ENCODE measurements around the gene SRP14.
"Not testable (repeated sequence)": the region's sequence is repeated elsewhere in the genome, so short reads cannot be mapped to it uniquely, and the experiment has no call there.

The SRP14 gene, protein sequence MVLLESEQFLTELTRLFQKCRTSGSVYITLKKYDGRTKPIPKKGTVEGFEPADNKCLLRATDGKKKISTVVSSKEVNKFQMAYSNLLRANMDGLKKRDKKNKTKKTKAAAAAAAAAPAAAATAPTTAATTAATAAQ

DNA sequence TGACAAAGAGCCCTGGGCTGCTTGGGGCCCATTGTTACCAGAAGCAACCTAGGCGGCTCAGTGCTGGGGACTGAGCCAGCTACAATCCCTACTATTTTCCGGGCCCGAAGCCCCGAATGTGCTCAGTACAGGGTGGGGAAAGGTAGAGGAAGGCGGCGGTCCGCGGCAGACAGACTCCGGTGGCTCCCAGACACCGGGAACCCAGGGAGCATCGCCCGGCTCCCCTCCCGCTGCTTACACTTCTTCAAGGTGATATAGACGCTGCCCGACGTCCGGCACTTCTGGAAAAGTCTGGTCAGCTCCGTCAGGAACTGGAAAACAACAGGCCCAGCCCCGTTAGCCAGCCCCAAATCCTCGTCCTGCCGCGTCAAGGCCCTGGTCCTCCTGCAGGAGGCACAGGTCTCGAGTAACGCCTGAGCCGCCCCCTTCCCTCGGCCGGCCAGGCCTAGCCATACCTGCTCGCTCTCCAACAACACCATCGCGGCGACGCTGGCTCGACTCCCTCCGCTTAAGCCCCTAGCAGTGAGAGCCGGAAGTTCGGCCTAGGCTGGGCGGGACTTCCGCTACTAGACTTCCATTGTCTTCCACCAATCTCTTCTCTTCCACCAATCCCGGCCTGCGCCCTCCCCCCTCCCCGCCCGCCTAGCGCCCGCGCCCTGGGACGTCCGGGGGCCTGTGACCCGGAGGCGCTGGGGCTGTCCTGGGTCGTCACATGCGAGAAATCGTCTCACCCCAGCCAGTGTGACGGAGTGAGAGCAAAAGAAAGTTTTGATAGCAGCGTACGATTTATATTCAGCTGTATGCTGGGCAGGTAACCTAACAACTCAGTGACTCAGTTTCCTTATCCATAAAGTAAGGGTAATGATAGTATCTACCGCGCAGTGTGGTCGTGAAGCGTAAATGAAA is at the start of gene SRP14:
TSS of gene SRP14 (minus strand) at position 544 of the 906 bp plus-strand sequence. CDS start at position 479, 65 bp downstream.
- H3K9me3 ChIP-seq, result no peaks in the 10 kb centered on the region
- H3K36me3 ChIP-seq (replicated peaks), result peaks cover 40% of the 10 kb centered on the region
- peak; percentile 91 to 97 for DNase-seq (ENCODE audit: low spot score in 2 of 2)
- H3K4me3 ChIP-seq, result peak within 1 kb of the TSS; percentile 80
- in situ Hi-C loops (cut with MboI; ENCODE audit: low sequenced_read_pairs), result no loop called here
- H3K4me1 ChIP-seq, result peaks cover 5% of the 10 kb centered on the region
- H3K27me3 ChIP-seq (ENCODE audit: low read depth), result no peaks in the 10 kb centered on the region

DNA sequence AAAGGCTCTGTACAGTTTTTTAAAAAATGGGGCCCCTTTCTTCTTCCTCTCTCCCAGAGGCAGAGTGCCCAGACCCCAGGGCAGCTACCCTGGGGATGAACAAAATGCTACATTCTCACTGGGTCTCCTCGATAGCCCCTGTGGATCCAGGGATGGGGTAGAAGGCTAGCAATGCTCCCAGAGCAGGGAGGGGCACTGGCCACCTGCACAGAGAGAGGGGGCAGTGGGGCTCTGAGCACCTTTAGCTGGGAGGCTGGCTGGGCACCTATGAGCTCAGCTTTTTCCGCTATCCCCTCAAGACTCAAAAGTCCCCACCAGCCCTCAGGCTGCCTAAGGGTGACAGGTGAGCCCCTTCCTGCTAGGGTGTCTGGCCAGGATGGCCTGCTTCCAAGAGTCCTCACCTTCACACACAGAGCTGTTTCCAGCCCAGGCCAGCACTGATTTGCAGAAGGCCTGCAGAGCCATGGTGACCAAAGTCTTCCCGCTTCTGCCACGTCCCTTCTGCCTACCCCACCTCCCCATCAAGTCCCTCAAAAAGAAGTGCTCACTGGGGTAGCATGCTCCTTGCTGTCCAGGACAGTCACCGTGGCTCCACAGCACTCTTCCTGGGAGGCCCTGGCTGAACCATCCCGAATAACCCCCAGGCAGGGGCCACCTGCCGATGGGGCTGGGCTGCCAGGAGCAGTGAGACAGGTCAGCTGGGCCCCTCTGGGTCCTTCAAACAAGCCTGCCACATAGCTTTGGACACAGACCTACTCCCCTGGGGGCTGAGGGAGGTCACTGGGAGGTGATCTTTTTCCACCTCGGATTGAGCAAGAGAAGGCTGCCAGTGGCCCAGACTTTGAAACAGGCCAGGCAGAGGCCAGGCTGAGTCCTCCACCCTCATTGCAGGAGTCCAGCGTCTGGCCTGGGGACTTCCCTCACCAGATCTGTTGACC is 49.3 kb upstream of the SRP14 start:
- in situ Hi-C loops (cut with MboI; ENCODE audit: low sequenced_read_pairs), result no loop called here
- no peaks in the 10 kb centered on the region for H3K9me3 ChIP-seq
- H3K4me3 ChIP-seq, result no peak overlapping the region
- no peaks in the 10 kb centered on the region for H3K36me3 ChIP-seq (replicated peaks)
- H3K27me3 ChIP-seq (ENCODE audit: low read depth), result no peaks in the 10 kb centered on the region
- peaks cover 58% of the 10 kb centered on the region for H3K4me1 ChIP-seq
- DNase-seq (ENCODE audit: low spot score in 2 of 2), result peak in 1 of 2 experiments; percentile 33

DNA sequence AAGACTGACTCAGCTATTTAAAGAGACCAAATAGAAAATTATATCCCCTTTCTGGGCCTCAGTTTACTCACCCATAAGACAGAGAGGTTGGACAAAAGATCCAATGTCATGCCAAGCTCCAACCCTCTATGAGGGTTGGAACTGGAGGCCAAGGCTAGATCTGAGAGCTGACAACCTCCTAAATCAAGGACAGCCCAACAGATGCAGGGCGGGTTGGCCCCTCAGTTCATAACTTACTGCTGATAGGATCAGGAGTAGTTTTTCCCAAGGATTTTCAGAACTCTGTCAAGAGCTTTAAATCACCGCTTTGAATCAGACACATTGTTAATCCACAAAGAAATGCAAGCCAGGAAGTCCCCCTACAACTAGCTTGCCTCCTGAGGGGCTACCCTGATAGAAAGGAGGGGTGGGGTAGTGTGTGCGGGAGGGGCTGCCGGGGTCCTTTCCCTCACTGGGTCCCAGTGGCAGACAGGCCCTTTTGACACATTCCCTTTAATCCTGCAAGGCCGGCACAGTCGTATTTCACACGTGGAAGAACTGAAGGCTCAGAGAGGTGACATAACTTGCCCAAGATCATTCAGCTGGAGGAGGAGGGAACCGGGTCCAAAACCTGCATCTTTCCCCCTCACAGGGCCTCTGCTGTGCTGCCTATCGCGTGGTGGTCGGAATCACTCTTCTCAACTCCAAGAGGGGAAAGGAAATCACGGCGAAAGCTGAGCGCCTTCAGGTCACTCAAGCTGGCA is 48.3 kb upstream of the SRP14 start:
- Histone ChIP-seq H3K4me3 (no peak overlapping the region), H3K27me3 (ENCODE audit: low read depth) (no peaks in the 10 kb centered on the region), H3K36me3 (replicated peaks) (no peaks in the 10 kb centered on the region), H3K9me3 (no peaks in the 10 kb centered on the region), H3K4me1 (peaks cover 49% of the 10 kb centered on the region)
- peak in 1 of 2 experiments; percentile 36 for DNase-seq (ENCODE audit: low spot score in 2 of 2)
- in situ Hi-C loops (cut with MboI; ENCODE audit: low sequenced_read_pairs), result no loop called here

DNA sequence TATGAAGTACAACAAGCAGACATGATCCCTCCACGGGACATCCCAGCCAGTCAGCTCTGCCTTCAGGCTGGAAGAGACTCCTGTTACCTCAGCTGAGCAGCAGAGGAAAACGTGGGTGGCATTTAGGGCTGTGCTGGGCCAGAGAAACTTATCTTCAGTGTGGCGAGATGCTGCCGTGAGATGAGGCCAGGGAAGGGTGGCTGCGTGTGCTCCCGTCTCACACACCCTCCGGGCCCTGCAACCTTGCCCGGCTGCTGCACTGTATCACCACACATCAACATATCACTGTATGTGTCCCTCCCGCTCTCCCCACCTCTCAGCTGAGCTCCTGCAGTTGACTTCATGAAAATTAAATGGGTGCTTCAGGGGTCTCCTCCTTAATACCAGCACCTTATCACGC is 46.3 kb upstream of the SRP14 start:
- peaks cover 52% of the 10 kb centered on the region for H3K4me1 ChIP-seq
- in situ Hi-C loops (cut with MboI; ENCODE audit: low sequenced_read_pairs), result no loop called here
- H3K4me3 ChIP-seq, result no peak overlapping the region
- H3K9me3 ChIP-seq, result no peaks in the 10 kb centered on the region
- no peak for DNase-seq (ENCODE audit: low spot score in 2 of 2)
- H3K27me3 ChIP-seq (ENCODE audit: low read depth), result no peaks in the 10 kb centered on the region
- H3K36me3 ChIP-seq (replicated peaks), result no peaks in the 10 kb centered on the region

DNA sequence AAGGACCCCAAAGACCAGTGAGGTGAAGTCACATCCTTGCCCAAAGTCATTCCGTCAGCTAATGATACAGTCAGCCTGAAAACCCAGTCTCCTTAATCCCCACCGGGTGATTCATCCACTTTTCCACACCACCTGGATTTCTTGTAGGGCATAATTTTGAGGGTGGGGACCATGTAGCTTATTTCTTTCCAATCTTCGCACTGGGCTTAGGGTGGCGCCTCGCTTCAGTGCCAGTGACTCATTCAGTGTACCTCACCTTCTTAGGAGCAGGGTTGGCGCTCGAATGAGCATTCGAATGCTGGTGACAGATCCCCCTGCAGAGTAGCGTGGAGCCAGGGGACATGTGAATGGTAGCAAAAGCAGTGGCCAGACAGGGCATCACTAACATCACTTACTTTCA is 45.7 kb upstream of the SRP14 start:
- DNase-seq (ENCODE audit: low spot score in 2 of 2), result no peak
- Histone ChIP-seq H3K27me3 (ENCODE audit: low read depth) (no peaks in the 10 kb centered on the region), H3K36me3 (replicated peaks) (no peaks in the 10 kb centered on the region), H3K9me3 (no peaks in the 10 kb centered on the region), H3K4me1 (peaks cover 49% of the 10 kb centered on the region), H3K4me3 (no peak overlapping the region)
- in situ Hi-C loops (cut with MboI; ENCODE audit: low sequenced_read_pairs), result no loop called here

DNA sequence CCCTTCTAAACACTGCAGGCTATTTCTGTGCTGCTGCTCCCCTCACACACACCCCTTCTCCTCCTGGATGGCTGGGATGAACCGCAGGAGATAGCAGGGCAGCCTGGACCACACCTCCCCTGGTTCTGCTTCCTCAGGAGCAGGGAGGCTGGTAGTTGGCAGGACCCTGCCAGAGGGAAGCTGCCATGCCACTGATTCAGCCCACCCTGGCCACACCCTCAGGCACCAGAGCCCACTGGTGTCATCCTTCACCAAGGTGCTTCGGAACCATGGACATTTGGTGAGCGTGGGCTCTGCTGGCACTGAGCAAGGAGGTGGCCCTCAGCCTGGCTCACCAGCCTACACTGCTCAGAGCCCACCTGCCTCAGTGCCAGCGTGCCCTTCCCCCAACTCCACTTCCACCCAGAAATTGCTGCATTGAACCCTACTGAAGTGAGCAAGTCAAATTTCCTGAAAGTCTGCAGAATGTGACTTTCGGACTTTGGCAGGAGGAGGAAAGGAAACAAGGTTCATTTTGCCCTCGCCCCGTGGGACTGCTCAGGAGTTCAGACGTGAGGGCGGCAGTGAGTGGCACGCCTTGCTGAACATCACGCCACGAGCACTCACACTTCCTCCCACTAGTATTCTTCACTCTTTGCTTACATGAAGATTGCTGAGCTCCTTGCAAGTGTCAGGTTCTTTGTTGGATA is 43.4 kb upstream of the SRP14 start:
- no peak for DNase-seq (ENCODE audit: low spot score in 2 of 2)
- peaks cover 41% of the 10 kb centered on the region for H3K4me1 ChIP-seq
- in situ Hi-C loops (cut with MboI; ENCODE audit: low sequenced_read_pairs), result no loop called here
- no peaks in the 10 kb centered on the region for H3K36me3 ChIP-seq (replicated peaks)
- H3K9me3 ChIP-seq, result no peaks in the 10 kb centered on the region
- H3K4me3 ChIP-seq, result no peak overlapping the region
- no peaks in the 10 kb centered on the region for H3K27me3 ChIP-seq (ENCODE audit: low read depth)

DNA sequence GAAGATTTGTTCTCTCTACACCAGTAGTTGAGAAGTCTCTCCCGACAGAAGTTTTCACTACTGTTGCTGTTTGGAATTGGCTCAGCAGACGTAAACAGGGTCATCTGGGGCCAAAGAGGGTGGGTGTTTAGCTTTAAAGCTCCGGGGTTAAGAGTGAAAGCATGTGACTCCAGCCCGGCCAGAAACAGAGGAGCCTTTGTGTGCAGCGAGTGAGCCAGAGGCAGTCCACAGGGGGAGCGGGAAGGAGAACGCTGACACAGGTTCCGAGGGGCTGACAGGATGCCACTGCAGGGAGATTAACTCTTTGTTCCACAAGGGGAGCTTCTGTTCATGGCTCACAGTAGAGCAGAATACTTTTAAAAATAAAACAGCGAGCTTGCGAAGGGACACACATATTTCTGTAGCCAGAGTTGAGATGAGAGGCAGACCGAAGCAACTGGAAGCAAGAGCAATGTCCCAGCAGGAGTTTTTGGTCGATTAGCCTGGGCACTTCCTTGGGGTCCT is 42.8 kb upstream of the SRP14 start:
- peaks cover 35% of the 10 kb centered on the region for H3K4me1 ChIP-seq
- H3K9me3 ChIP-seq, result no peaks in the 10 kb centered on the region
- peak; percentile 81 to 87 for DNase-seq (ENCODE audit: low spot score in 2 of 2)
- no peak overlapping the region for H3K4me3 ChIP-seq
- no peaks in the 10 kb centered on the region for H3K36me3 ChIP-seq (replicated peaks)
- H3K27me3 ChIP-seq (ENCODE audit: low read depth), result no peaks in the 10 kb centered on the region
- in situ Hi-C loops (cut with MboI; ENCODE audit: low sequenced_read_pairs), result no loop called here

DNA sequence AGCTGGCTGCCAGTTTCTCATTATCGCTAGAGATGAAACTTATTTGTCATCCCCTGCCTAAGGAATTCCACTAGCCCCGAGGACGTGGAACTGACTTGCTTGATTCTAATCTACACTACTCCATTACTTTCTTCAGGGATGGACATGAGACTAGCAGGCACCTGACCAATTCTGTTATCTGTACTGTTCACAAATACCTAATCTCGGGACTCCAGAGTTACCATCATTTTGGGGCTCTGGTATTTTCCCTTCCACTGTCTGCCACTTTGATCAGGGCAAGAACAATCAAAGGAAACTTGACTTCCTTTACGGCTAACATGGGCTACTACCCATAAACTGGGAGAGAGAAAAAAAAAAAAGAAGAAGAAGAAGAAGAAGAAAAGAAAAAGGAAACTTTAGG is 41.9 kb upstream of the SRP14 start:
- no peak for DNase-seq (ENCODE audit: low spot score in 2 of 2)
- in situ Hi-C loops (cut with MboI; ENCODE audit: low sequenced_read_pairs), result no loop called here
- Histone ChIP-seq H3K4me1 (peaks cover 33% of the 10 kb centered on the region), H3K36me3 (replicated peaks) (no peaks in the 10 kb centered on the region), H3K27me3 (ENCODE audit: low read depth) (no peaks in the 10 kb centered on the region), H3K9me3 (no peaks in the 10 kb centered on the region), H3K4me3 (no peak overlapping the region)

DNA sequence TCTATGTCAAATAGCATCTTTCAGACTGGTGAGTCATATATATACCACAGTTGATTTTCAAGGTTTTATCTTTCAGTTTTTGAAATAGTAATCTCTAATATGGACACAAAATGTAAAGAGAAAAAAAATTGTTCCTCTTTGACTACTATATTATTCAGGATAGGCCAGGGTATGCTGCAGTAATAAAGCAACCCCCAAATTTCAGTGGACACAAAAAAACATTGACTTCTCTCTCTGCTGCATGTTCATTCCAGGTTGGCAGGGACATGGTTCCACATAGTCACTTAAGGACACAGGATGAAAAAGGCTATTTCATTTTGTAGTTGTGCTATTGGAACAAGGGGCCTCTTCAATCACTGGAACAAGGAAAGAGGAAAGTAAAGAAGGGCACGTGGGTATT is 41.1 kb upstream of the SRP14 start:
- in situ Hi-C loops (cut with MboI; ENCODE audit: low sequenced_read_pairs), result no loop called here
- DNase-seq (ENCODE audit: low spot score in 2 of 2), result no peak
- H3K9me3 ChIP-seq, result no peaks in the 10 kb centered on the region
- H3K4me3 ChIP-seq, result no peak overlapping the region
- no peaks in the 10 kb centered on the region for H3K27me3 ChIP-seq (ENCODE audit: low read depth)
- no peaks in the 10 kb centered on the region for H3K36me3 ChIP-seq (replicated peaks)
- H3K4me1 ChIP-seq, result peaks cover 33% of the 10 kb centered on the region

DNA sequence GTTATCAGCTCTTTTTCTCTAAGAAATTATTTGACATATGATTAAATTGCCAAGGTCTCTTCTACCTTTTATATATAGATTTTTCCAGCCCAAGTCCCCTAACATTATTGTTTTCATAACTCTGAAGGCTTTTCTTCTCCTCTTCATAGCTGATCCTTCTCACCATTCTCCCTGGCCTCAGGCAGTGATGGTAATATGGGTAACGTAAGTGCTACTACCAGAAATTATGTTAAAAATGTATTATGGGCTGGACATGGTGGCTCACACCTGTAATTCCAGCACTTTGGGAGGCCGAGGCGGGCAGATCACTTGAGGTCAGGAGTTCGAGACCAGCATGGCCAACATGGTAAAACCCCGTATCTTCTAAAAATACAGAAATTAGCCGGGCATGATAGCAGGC is 40.5 kb upstream of the SRP14 start:
- in situ Hi-C loops (cut with MboI; ENCODE audit: low sequenced_read_pairs), result no loop called here
- no peak for DNase-seq (ENCODE audit: low spot score in 2 of 2)
- H3K27me3 ChIP-seq (ENCODE audit: low read depth), result no peaks in the 10 kb centered on the region
- H3K9me3 ChIP-seq, result no peaks in the 10 kb centered on the region
- H3K4me3 ChIP-seq, result no peak overlapping the region
- H3K36me3 ChIP-seq (replicated peaks), result no peaks in the 10 kb centered on the region
- peaks cover 33% of the 10 kb centered on the region for H3K4me1 ChIP-seq

DNA sequence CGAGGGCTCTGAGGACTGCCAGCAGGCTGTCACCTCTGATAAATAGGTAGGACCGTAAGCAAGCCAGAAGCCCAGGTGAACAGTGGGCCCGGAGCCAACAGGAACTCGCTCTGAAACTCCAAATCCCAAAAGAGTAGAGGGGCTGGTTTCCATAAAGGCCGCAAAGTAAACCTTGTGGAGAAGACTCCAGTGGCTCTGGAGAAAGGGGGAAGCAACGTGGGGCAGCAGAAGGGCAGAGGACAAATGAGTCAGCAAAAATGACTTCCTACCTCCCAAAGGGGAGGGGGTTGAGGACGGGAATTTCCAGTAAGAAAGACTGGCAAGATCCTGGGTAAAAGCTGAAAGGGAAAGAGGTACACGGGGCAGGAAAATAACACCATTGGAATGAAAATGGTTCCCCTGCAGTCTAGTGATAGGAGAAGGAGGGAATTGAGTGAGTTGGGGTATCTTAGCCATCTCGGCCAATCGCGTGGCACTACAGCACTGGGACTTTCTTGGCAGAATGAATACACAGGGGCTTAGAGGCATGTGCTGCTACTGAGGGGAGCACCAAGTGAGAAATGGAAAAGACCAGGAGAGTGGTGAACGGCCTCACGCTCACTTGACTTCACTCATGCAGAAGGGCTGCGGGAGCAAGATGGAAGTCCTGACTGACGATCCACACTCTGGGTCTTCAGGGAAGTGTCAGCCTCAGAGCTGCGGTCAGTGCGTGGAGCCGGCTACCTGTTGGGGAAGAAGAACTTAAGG is 36.5 kb upstream of the SRP14 start:
- H3K36me3 ChIP-seq (replicated peaks), result no peaks in the 10 kb centered on the region
- H3K4me3 ChIP-seq, result no peak overlapping the region
- peaks cover 15% of the 10 kb centered on the region for H3K4me1 ChIP-seq
- in situ Hi-C loops (cut with MboI; ENCODE audit: low sequenced_read_pairs), result no loop called here
- DNase-seq (ENCODE audit: low spot score in 2 of 2), result no peak
- H3K9me3 ChIP-seq, result no peaks in the 10 kb centered on the region
- no peaks in the 10 kb centered on the region for H3K27me3 ChIP-seq (ENCODE audit: low read depth)

DNA sequence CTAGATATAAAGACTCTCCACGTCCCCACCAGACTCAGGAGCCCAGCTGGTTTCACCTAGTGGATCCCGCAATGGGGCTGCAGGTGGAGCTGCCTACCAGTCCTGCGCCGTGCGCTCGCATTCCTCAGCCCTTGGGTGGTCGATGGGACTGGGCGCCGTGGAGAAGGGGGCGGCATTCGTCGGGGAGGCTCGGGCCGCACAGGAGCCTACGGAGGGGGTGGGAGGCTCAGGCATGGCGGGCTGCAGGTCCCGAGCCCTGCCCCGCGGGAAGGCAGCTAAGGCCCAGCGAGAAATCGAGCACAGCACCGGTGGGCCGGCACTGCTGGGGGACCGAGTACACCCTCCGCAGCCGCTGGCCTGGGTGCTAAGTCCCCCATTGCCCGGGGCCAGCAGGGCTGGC is 35.7 kb upstream of the SRP14 start:
- peaks cover 13% of the 10 kb centered on the region for H3K4me1 ChIP-seq
- H3K27me3 ChIP-seq (ENCODE audit: low read depth); H3K4me3 ChIP-seq; DNase-seq (ENCODE audit: low spot score in 2 of 2); H3K36me3 ChIP-seq (replicated peaks); in situ Hi-C loops (cut with MboI; ENCODE audit: low sequenced_read_pairs); H3K9me3 ChIP-seq: not testable (repeated sequence)

All from HAP-1 (cell line).